Activated CD4-positive, alpha-beta T cell treated with anti-CD3 and anti-CD28 coated beads for 36 hours (primary cell): ENCODE results near the gene PPM1M. TPM values are rescaled to one million over a fixed set of nuclear protein-coding genes. Genes with fewer than 3 reads are reported as not detected.

ENCODE experiments used
- ATAC-seq: fragments of 200-7000 bp; cut with Tn5 transposase; one replicate; pipeline ENCODE4 v1.10.0; 2021; ENCODE audit warnings: mild to moderate bottlenecking, moderate library complexity
- CTCF ChIA-PET: fragments of 350-600 bp; sonication (Branson Sonifier 250); formaldehyde crosslinking; loops from one replicate; lab custom pipeline; 2021; ENCODE audit warnings: antibody characterized with exemption; lab: Charles Lee
- POLR2A ChIA-PET: fragments of 350-600 bp; sonication (Branson Sonifier 250); formaldehyde crosslinking; loops from one replicate; lab custom pipeline; 2021; ENCODE audit warnings: antibody characterized with exemption, inconsistent platforms; lab: Charles Lee
- DNase-seq: peaks from one replicate; pipeline ENCODE4 v3.0.0-alpha.2; 2020
- H3K27ac Mint-ChIP-seq: one replicate; pipeline ENCODE4 v1.8.0; 2021; ENCODE audit warnings: mixed read lengths
- H3K27me3 Mint-ChIP-seq: one replicate; pipeline ENCODE4 v1.8.0; 2021; ENCODE audit warnings: mixed read lengths
- H3K36me3 Mint-ChIP-seq: one replicate; pipeline ENCODE4 v1.8.0; 2021; ENCODE audit warnings: low read depth, mixed read lengths
- H3K4me1 Mint-ChIP-seq: one replicate; pipeline ENCODE4 v1.8.0; 2021; ENCODE audit warnings: mixed read lengths
- H3K4me3 Mint-ChIP-seq: one replicate; pipeline ENCODE4 v1.8.0; 2021; ENCODE audit warnings: mild to moderate bottlenecking, moderate library complexity, mixed read lengths
- H3K9me3 Mint-ChIP-seq: one replicate; pipeline ENCODE4 v1.8.0; 2021; ENCODE audit warnings: low read depth, mixed read lengths
- intact Hi-C, 2 experiments: fragments of 100-400 bp; cut with DNase I in 1 of 2; cut with micrococcal nuclease in 1 of 2; formaldehyde crosslinking; loops; one replicate each; pipeline versions ENCODE4 v1.14.2 to v1.15.1; 2022 to 2024; cut with DNase I, micrococcal nuclease
- total RNA-seq, 2 experiments: library from RNA; stranded (reverse); gene quantifications; one replicate each; pipeline ENCODE4 v1.2.3, GENCODE V29; 2021

Gene PPM1M
- total RNA-seq, 2 experiments from 2014 or later: 52.9 to 59.2 TPM

DNA sequence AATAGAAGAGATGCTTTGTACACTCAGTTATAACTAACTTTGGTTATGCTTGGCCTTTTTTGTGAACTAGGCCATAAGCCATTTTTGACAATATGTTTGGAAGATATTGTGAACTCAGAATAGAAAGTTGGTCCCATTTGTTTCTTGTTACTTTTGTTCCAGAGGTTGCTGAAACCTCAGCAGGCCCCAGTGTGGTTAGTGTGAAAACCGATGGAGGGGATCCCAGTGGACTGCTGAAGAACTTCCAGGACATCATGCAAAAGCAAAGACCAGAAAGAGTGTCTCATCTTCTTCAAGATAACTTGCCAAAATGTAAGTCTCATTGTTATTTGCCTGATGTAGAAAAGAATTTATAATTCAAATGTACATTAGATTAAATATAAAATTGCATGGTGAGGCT lies 41.9 kb upstream of the PPM1M start:
- CTCF ChIA-PET: interaction anchor here (1.3 to 12.5 kb wide), 3 partner anchors 16 to 76 kb away, joined by 3 to 120 read pairs (median 5); no protein-coding TSS in a partner anchor
- Mint-ChIP-seq H3K9me3 (no peaks in the 10 kb centered on the region), H3K4me3 (no peak overlapping the region), H3K4me1 (peaks cover 39% of the 10 kb centered on the region), H3K27me3 (no peaks in the 10 kb centered on the region), H3K36me3 (peaks cover 69% of the 10 kb centered on the region), H3K27ac (no peak overlapping the region)
- ATAC-seq: no peak
- POLR2A ChIA-PET: interaction anchor here (0.5 to 0.6 kb wide), 2 partner anchors 8 to 229 kb away, joined by 4 read pairs; partner anchors contain the start of gene ABHD14A
- no peak for DNase-seq
- intact Hi-C loops: no loop called here

DNA sequence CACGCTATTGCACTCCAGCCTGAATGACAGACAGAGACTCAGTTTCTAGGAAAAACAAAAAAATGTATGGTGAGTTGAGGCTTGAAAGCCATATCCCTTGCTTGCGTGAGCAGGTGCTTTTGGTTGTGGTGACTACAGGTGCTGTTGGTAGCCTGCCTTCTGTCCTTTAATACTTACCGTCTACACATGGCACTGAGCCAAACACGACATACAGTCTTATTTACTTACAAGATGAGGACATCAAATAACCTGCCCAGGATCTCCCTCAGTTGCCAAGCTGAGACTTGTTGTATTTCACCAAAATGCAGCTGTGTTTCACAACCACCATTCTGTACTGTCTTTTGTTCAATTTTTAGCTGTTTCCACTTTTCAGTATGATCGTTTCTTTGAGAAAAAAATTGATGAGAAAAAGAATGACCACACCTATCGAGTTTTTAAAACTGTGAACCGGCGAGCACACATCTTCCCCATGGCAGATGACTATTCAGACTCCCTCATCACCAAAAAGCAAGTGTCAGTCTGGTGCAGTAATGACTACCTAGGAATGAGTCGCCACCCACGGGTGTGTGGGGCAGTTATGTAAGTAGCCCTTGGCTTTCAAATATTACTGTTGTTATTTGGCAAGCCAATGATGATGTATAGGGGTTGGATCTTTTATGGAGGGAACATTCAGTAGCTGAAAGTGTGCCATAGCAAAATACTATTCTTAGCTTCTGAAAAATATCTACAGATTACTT lies 41.1 kb upstream of the PPM1M start:
- H3K4me3 Mint-ChIP-seq: no peak overlapping the region
- no peaks in the 10 kb centered on the region for H3K27me3 Mint-ChIP-seq
- peak; percentile 75 for ATAC-seq
- H3K4me1 Mint-ChIP-seq: peaks cover 31% of the 10 kb centered on the region
- H3K36me3 Mint-ChIP-seq: peaks cover 73% of the 10 kb centered on the region
- CTCF ChIA-PET: interaction anchor here (0.6 to 12.5 kb wide), 6 partner anchors 9 to 263 kb away, joined by 3 to 120 read pairs (median 4); partner anchors contain the start of genes PARP3 and RRP9
- no peak overlapping the region for H3K27ac Mint-ChIP-seq
- H3K9me3 Mint-ChIP-seq: no peaks in the 10 kb centered on the region
- peak; percentile 63 for DNase-seq
- intact Hi-C loops: no loop called here
- POLR2A ChIA-PET: no interaction called here

- peaks cover 74% of the 10 kb centered on the region for H3K36me3 Mint-ChIP-seq
- H3K9me3 Mint-ChIP-seq: no peaks in the 10 kb centered on the region
- ChIA-PET CTCF (interaction anchor here (0.9 to 12.5 kb wide), 4 partner anchors 14 to 264 kb away, joined by 3 to 120 read pairs (median 6); partner anchors contain the start of genes PARP3 and RRP9), POLR2A (no interaction called here)
- H3K27ac Mint-ChIP-seq: no peak overlapping the region
- ATAC-seq (no peak), DNase-seq (no peak)
- intact Hi-C loops: no loop called here
- peaks cover 23% of the 10 kb centered on the region for H3K4me1 Mint-ChIP-seq
- no peaks in the 10 kb centered on the region for H3K27me3 Mint-ChIP-seq
- no peak overlapping the region for H3K4me3 Mint-ChIP-seq
Measured at GRCh38 chr3:52205727-52206372, 39.7 kb upstream of the PPM1M start.

DNA sequence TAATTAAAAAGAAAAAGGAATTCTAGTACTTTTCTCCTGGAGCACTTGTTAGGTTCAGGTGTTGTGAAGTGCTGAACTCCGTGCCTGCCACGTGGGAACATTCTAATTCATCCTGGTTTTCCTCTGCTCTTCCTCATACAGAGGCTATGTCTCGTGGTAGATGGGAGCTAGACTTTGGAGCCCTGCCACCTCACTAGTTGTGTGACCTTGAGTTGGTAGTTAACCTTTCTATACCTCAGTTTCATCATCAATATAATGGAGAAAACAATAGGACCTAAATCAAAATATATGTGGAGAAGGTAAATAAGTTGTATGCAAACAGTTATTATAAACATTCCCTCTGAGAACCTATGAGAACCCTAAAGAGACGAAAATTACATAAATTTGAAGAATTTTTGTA lies 37.0 kb upstream of the PPM1M start:
- ChIA-PET CTCF (interaction anchor here (0.7 to 12.5 kb wide), 5 partner anchors 11 to 198 kb away, joined by 3 to 120 read pairs (median 4); no protein-coding TSS in a partner anchor), POLR2A (no interaction called here)
- H3K27me3 Mint-ChIP-seq: no peaks in the 10 kb centered on the region
- intact Hi-C loops: no loop called here
- H3K36me3 Mint-ChIP-seq: peaks cover 70% of the 10 kb centered on the region
- H3K9me3 Mint-ChIP-seq: no peaks in the 10 kb centered on the region
- peaks cover 7% of the 10 kb centered on the region for H3K4me1 Mint-ChIP-seq
- no peak overlapping the region for H3K4me3 Mint-ChIP-seq
- DNase-seq: no peak
- no peak for ATAC-seq
- no peak overlapping the region for H3K27ac Mint-ChIP-seq

DNA sequence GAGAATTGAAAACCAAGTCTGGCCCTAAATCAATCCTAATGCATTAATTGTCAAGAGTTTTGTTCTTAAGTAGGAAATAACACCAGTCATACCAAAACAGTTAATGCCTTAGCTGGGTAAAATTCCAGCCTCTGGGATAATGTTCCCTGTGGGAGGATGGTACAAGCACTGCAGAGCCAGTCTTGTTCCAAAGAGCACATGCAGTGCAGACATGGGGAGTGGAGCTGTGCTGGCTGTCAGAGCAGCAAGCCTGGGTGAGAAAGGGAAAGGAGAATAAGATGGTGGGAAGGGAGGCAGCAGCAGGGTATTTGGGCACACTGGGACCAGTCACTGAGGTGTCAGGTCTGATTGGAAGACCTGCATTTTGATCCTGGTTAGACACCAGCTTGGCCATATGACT lies 35.5 kb upstream of the PPM1M start:
- ATAC-seq (no peak), DNase-seq (no peak)
- Mint-ChIP-seq H3K36me3 (peaks cover 70% of the 10 kb centered on the region), H3K4me1 (no peaks in the 10 kb centered on the region), H3K4me3 (no peak overlapping the region), H3K27me3 (no peaks in the 10 kb centered on the region), H3K27ac (no peak overlapping the region), H3K9me3 (no peaks in the 10 kb centered on the region)
- ChIA-PET CTCF (interaction anchor here (12.5 kb wide), 1 partner anchor 10 kb away, joined by 120 read pairs; no protein-coding TSS in a partner anchor), POLR2A (no interaction called here)
- intact Hi-C loops: no loop called here

GRCh38 chr3:52210550-52211046 lies 35.0 kb upstream of the PPM1M start:
- ChIA-PET POLR2A (interaction anchor here (0.5 kb wide), 1 partner anchor 15 kb away, joined by 3 read pairs; no protein-coding TSS in a partner anchor), CTCF (interaction anchor here (12.5 kb wide), 1 partner anchor 9 kb away, joined by 120 read pairs; no protein-coding TSS in a partner anchor)
- H3K9me3 Mint-ChIP-seq: no peaks in the 10 kb centered on the region
- H3K27ac Mint-ChIP-seq: no peak overlapping the region
- ATAC-seq (no peak), DNase-seq (no peak)
- intact Hi-C loops: no loop called here
- no peaks in the 10 kb centered on the region for H3K27me3 Mint-ChIP-seq
- peaks cover 71% of the 10 kb centered on the region for H3K36me3 Mint-ChIP-seq
- H3K4me1 Mint-ChIP-seq: no peaks in the 10 kb centered on the region
- no peak overlapping the region for H3K4me3 Mint-ChIP-seq

DNA sequence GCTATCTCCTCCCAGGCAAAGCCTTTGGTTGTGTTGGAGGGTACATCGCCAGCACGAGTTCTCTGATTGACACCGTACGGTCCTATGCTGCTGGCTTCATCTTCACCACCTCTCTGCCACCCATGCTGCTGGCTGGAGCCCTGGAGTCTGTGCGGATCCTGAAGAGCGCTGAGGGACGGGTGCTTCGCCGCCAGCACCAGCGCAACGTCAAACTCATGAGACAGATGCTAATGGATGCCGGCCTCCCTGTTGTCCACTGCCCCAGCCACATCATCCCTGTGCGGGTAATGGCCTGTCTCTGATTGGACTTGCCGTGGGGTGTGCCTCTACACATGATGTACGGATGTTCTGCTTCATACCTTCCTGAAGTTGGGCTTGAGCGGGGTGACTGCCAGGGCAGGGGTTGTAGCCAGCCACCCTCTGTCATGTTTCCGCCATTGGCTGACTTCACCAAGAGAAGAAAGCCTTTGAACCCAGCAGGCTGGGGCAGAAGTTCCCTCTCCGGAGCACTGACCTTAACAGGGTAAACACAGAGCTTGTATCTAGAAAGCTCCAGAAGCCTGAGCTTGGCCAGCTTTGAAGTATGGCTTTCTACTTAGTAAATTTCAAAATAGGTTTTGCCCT lies 34.2 kb upstream of the PPM1M start:
- no peaks in the 10 kb centered on the region for H3K9me3 Mint-ChIP-seq
- intact Hi-C loops: no loop called here
- ChIA-PET POLR2A (interaction anchor here (0.5 kb wide), 1 partner anchor 16 kb away, joined by 3 read pairs; no protein-coding TSS in a partner anchor), CTCF (interaction anchor here (0.9 to 12.5 kb wide), 3 partner anchors 8 to 30 kb away, joined by 3 to 120 read pairs (median 3); no protein-coding TSS in a partner anchor)
- H3K4me1 Mint-ChIP-seq: peaks cover 4% of the 10 kb centered on the region
- peaks cover 65% of the 10 kb centered on the region for H3K36me3 Mint-ChIP-seq
- DNase-seq (no peak), ATAC-seq (no peak)
- no peaks in the 10 kb centered on the region for H3K27me3 Mint-ChIP-seq
- no peak overlapping the region for H3K4me3 Mint-ChIP-seq
- H3K27ac Mint-ChIP-seq: no peak overlapping the region

DNA sequence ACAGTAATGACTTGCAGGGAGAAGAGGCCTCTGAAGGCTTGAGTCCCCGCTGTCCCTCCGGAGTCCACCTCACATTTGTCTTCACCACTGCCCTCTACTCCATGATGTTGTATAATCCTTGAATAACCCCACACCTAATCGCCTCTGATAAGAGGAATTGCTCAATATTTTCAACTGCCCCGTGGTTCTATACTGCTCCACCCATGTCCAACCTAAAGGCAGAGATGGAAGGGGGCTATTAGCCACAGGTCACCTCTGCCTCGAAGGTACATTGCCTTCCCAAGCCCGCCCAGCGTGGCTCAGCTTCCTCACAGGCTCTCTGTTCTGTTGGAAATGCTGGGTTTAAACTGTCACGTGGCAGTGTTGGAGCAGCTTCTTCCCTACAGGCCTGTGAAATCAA lies 32.6 kb upstream of the PPM1M start:
- Mint-ChIP-seq H3K36me3 (peaks cover 59% of the 10 kb centered on the region), H3K4me1 (peaks cover 21% of the 10 kb centered on the region), H3K27me3 (no peaks in the 10 kb centered on the region), H3K9me3 (no peaks in the 10 kb centered on the region), H3K27ac (no peak overlapping the region), H3K4me3 (no peak overlapping the region)
- ChIA-PET POLR2A (no interaction called here), CTCF (interaction anchor here (1.6 to 2.1 kb wide), 2 partner anchors 8 to 126 kb away, joined by 4 to 9 read pairs; no protein-coding TSS in a partner anchor)
- DNase-seq (no peak), ATAC-seq (no peak)
- intact Hi-C loops: no loop called here

- Mint-ChIP-seq H3K27ac (no peak overlapping the region), H3K4me3 (no peak overlapping the region), H3K27me3 (no peaks in the 10 kb centered on the region), H3K9me3 (no peaks in the 10 kb centered on the region), H3K36me3 (peaks cover 54% of the 10 kb centered on the region), H3K4me1 (peaks cover 29% of the 10 kb centered on the region)
- no peak for ATAC-seq
- DNase-seq: no peak
- intact Hi-C loops: no loop called here
- POLR2A ChIA-PET: no interaction called here
- CTCF ChIA-PET: interaction anchor here (1.6 to 2.1 kb wide), 2 partner anchors 9 to 125 kb away, joined by 4 to 9 read pairs; no protein-coding TSS in a partner anchor
Measured at GRCh38 chr3:52213901-52214300, 31.7 kb upstream of the PPM1M start.

- POLR2A ChIA-PET: interaction anchor here (0.5 kb wide), 1 partner anchor 15 kb away, joined by 3 read pairs; no protein-coding TSS in a partner anchor
- H3K36me3 Mint-ChIP-seq: peaks cover 43% of the 10 kb centered on the region
- no peaks in the 10 kb centered on the region for H3K9me3 Mint-ChIP-seq
- CTCF ChIA-PET: interaction anchor here (0.6 to 11.1 kb wide), 2 partner anchors 21 to 123 kb away, joined by 3 to 191 read pairs; no protein-coding TSS in a partner anchor
- peaks cover 36% of the 10 kb centered on the region for H3K4me1 Mint-ChIP-seq
- no peak for ATAC-seq
- H3K4me3 Mint-ChIP-seq: no peak overlapping the region
- intact Hi-C loops: no loop called here
- no peak for DNase-seq
- peak overlapping the region; percentile 13 for H3K27ac Mint-ChIP-seq
- no peaks in the 10 kb centered on the region for H3K27me3 Mint-ChIP-seq
Measured at GRCh38 chr3:52215351-52215750, 30.2 kb upstream of the PPM1M start.
